A673 (cell line): ENCODE measurements around the gene CIT. TPM values are rescaled to one million over a fixed set of nuclear protein-coding genes. Genes with fewer than 3 reads are reported as not detected.

Experiments
- BruUV-seq: library from RNA; stranded (reverse); fragments of 400-500 nt; replicated peaks from 2 replicates; lab custom pipeline; 2021; lab: Mats Ljungman, UMichigan
- CTCF ChIA-PET: fragments of 300-600 bp; sonication (Branson Sonifier 250); formaldehyde crosslinking; loops from one replicate; lab custom pipeline; 2022; ENCODE audit warnings: antibody characterized with exemption; lab: Charles Lee
- POLR2A ChIA-PET: fragments of 300-600 bp; sonication (Branson Sonifier 250); formaldehyde crosslinking; loops from one replicate; lab custom pipeline; 2022; ENCODE audit warnings: antibody characterized with exemption; ENCODE audit not compliant: low non-redundant PET; lab: Charles Lee
- DNase-seq: peaks from one replicate; pipeline ENCODE4 v3.0.0-alpha.2; 2015; ENCODE audit warnings: low spot score
- H3K27ac ChIP-seq: fragments of 200-600 bp; sonication (generic); 2 replicates; pipeline ENCODE4 v1.5.1; 2016; ENCODE audit warnings: mixed run types, low read depth, mild to moderate bottlenecking, mixed read lengths, antibody characterized with exemption, low read length; ENCODE audit not compliant: poor library complexity, severe bottlenecking
- H3K27me3 ChIP-seq: fragments of 200-600 bp; sonication (generic); replicated peaks from 2 replicates; pipeline ENCODE4 v1.6.1; 2017; ENCODE audit warnings: mixed run types, low read depth, mild to moderate bottlenecking, mixed read lengths, antibody characterized with exemption, low read length; ENCODE audit not compliant: insufficient read depth, poor library complexity
- H3K36me3 ChIP-seq: fragments of 200-600 bp; sonication (generic); 2 replicates; pipeline ENCODE4 v1.6.1; 2016; ENCODE audit warnings: mixed run types, mild to moderate bottlenecking, mixed read lengths, antibody characterized with exemption, low read length; ENCODE audit not compliant: insufficient read depth, poor library complexity, severe bottlenecking
- H3K4me1 ChIP-seq: fragments of 200-600 bp; sonication (generic); 2 replicates; pipeline ENCODE4 v1.6.1; 2017; ENCODE audit warnings: mixed run types, mild to moderate bottlenecking, mixed read lengths, antibody characterized with exemption, low read length; ENCODE audit not compliant: insufficient read depth, poor library complexity, severe bottlenecking
- H3K4me3 ChIP-seq: fragments of 200-600 bp; sonication (generic); 2 replicates; pipeline ENCODE4 v1.5.1; 2016; ENCODE audit warnings: low read depth, mixed run types, mild to moderate bottlenecking, mixed read lengths, low read length; ENCODE audit not compliant: poor library complexity, severe bottlenecking
- H3K9me3 ChIP-seq: fragments of 200-600 bp; sonication (generic); 2 replicates; pipeline ENCODE4 v1.6.1; 2016; ENCODE audit warnings: mixed run types, low read depth, mild to moderate bottlenecking, mixed read lengths, antibody characterized with exemption, low read length; ENCODE audit not compliant: poor library complexity, severe bottlenecking
- EZH2 ChIP-seq: fragments of 200-600 bp; sonication (generic); IDR thresholded peaks from 2 replicates; pipeline ENCODE4 v1.6.1; 2017; ENCODE audit warnings: borderline replicate concordance, low read depth, mild to moderate bottlenecking, mixed read lengths, antibody characterized with exemption, low read length; ENCODE audit not compliant: poor library complexity, severe bottlenecking
- intact Hi-C: fragments of 100-400 bp; cut with micrococcal nuclease; formaldehyde crosslinking; loops from one replicate; pipeline ENCODE4 v1.10.0; 2022; ENCODE audit not compliant: unreplicated experiment
- total RNA-seq: library from RNA; stranded (reverse); gene quantifications from 2 replicates; pipeline ENCODE4 v1.2.3, GENCODE V29; 2021
- TF ChIP-seq, protein P1 (sequence below): fragments of 300-800, 200-600 bp; sonication (generic); conservative IDR thresholded peaks from 2 replicates; pipeline ENCODE4 v1.5.1; 2017; ENCODE audit warnings: low read depth, mild to moderate bottlenecking, antibody characterized with exemption, low read length, moderate library complexity, mixed read lengths

CIT gene
- total RNA-seq, 1 experiment from 2014 or later, result 62.4 TPM

DNA sequence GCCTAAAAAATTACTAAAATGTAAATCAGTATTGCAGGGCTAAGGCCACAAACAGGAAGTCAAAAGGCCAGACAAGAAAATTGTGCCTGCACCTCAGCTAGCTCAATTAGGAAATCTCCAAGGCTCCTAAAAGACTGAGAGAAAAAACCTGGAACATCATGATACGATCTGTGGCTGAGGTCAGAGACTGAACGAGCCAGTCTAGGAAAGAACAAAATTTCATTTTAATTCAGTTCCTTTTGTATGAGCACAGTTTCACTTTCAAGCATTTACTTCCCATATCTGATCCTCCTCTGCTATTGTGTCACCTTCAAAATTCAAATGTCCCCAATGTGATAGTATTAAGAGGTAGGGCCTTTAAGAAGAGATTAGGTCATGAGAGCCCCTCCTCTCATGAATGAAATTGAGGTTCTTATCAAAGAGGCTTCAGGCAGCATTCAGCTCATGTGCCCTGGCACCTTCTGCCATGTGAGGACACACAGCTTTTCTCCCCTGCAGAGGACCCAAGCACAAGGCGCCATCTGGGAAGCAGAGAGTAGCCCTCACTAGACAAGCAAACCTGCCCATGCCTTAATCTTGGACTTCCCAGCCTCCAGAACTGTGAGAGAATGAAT is 194.4 kb downstream of the CIT start:
- peaks cover 31% of the 10 kb centered on the region for H3K36me3 ChIP-seq

DNA sequence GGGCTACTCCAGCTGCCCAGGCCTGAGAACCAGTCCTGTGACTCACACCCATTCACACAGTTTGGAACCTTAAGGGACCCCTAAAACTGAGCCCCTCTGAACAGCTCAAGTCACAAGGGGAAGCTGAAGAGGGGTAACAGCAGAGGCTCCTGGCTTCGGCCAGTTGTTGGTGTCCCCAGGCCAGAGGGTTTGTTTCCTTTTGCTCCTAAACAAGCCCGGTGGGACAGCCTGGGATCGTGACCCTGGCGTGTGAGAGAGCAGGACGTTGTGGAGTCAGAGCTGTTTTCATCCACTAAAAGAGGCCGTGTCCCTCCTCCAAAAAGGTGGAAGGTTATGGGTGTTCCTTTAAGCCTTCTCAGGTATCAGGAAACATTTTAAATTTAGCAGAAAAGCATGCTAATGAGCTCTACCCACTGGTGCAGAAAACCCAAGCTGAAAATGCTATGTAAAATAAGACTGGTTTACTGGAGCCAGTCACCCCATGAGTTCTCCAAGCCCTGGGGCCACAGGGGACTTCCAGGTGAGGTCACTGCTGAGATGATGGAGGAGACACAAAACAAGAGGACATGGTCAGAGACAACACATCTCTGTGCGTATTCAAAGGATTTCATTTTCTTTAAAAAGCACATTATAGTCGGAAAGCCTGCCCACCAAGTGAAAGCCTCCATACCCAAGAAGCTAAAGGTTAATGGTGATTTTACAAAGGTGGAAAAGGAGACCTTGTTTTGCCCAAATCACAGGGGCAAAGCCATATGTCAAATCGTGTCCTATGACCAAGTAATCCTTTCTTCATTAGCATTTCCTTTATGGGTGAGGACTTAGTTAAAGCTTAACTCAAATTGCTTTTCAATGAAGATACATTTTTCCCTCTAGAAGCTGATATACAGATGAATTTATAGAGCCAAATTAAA is 195.1 kb downstream of the CIT start:
- CTCF ChIA-PET, result no interaction called here
- Histone ChIP-seq H3K27ac (peak overlapping the region; percentile 22), H3K36me3 (peaks cover 28% of the 10 kb centered on the region), H3K4me1 (no peaks in the 10 kb centered on the region), H3K27me3 (no peaks in the 10 kb centered on the region), H3K9me3 (no peaks in the 10 kb centered on the region), H3K4me3 (no peak overlapping the region)
- DNase-seq, result no peak
- POLR2A ChIA-PET, result no interaction called here
- no peak for TF ChIP-seq EZH2
- TF ChIP-seq, protein P1, sequence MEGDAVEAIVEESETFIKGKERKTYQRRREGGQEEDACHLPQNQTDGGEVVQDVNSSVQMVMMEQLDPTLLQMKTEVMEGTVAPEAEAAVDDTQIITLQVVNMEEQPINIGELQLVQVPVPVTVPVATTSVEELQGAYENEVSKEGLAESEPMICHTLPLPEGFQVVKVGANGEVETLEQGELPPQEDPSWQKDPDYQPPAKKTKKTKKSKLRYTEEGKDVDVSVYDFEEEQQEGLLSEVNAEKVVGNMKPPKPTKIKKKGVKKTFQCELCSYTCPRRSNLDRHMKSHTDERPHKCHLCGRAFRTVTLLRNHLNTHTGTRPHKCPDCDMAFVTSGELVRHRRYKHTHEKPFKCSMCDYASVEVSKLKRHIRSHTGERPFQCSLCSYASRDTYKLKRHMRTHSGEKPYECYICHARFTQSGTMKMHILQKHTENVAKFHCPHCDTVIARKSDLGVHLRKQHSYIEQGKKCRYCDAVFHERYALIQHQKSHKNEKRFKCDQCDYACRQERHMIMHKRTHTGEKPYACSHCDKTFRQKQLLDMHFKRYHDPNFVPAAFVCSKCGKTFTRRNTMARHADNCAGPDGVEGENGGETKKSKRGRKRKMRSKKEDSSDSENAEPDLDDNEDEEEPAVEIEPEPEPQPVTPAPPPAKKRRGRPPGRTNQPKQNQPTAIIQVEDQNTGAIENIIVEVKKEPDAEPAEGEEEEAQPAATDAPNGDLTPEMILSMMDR, result no peak
- BruUV-seq, result no TSS peak
- intact Hi-C loops, result no loop called here

More for the DNA sequence above, 194.4 kb downstream of the CIT start:
- BruUV-seq, result no TSS peak
- TF ChIP-seq, protein P1, result no peak
- no peak for TF ChIP-seq EZH2
- DNase-seq, result no peak
- Histone ChIP-seq H3K4me1 (no peaks in the 10 kb centered on the region), H3K4me3 (no peak overlapping the region), H3K27ac (peak overlapping the region; percentile 22), H3K27me3 (no peaks in the 10 kb centered on the region), H3K9me3 (no peaks in the 10 kb centered on the region)
- CTCF ChIA-PET, result no interaction called here
- POLR2A ChIA-PET, result no interaction called here
- intact Hi-C loops, result no loop called here

DNA sequence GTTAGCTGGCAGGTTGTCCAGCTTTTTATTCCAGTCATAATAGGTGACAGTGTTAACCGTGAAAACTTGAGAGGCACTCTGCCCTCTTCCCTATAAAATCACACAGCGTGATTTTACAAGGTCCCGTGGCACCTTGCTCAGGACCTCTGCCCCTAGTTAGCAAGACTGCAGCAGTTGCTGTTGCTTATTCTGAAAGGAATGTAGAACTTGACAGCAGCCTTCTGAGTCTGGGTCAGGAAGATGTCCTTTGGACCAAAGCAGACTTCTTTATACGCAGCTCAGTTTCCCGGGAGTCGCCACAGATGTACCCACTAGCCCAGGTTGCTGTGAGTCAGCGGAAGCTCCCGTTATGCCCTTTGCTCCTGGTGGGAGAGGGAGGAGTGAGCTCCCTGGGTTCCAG is 196.0 kb downstream of the CIT start:
- H3K4me1 ChIP-seq, result no peaks in the 10 kb centered on the region
- POLR2A ChIA-PET, result no interaction called here
- TSS peak; percentile 20 for BruUV-seq
- peaks cover 34% of the 10 kb centered on the region for H3K36me3 ChIP-seq
- H3K27me3 ChIP-seq, result no peaks in the 10 kb centered on the region
- no peak overlapping the region for H3K4me3 ChIP-seq
- intact Hi-C loops, result no loop called here
- CTCF ChIA-PET, result no interaction called here
- no peaks in the 10 kb centered on the region for H3K9me3 ChIP-seq
- TF ChIP-seq, protein P1, result no peak
- no peak for DNase-seq
- no peak overlapping the region for H3K27ac ChIP-seq
